Right lobe of liver (tissue), 6 donors: Measurements from ENCODE around the gene CREB5. TPM values are rescaled to one million over a fixed set of nuclear protein-coding genes. Genes with fewer than 3 reads are reported as not detected.

Source experiments
- ATAC-seq, 4 donors: fragments of 200-7000 bp; cut with Tn5 transposase; one replicate each; pipeline ENCODE4 v1.9.1; 2020; ENCODE audit warnings: mild to moderate bottlenecking in 4 of 4, moderate library complexity in 4 of 4
- DNase-seq, 3 donors: peaks; one replicate each; pipeline ENCODE4 v3.0.0-alpha.2; 2020
- H3K27ac ChIP-seq, 3 donors: fragments of 200-600 bp; one replicate each; pipeline ENCODE4 v1.8.0; 2022
- H3K27me3 ChIP-seq, 2 donors: fragments of 200-600 bp; one replicate each; pipeline ENCODE4 v1.8.0; 2022
- H3K36me3 ChIP-seq, 4 donors: fragments of 200-600 bp; sonication (generic) in 1 of 4; one replicate each; pipeline versions ENCODE4 v1.5.1 to v1.8.0; 2017 to 2022; ENCODE audit warnings: control low read depth in 1 of 4
- H3K4me1 ChIP-seq, 4 donors: fragments of 200-600 bp; sonication (generic) in 1 of 4; one replicate each; pipeline versions ENCODE4 v1.5.1 to v1.8.0; 2017 to 2022; ENCODE audit warnings: control low read depth in 1 of 4
- H3K4me3 ChIP-seq, 3 donors: fragments of 200-600 bp; one replicate each; pipeline ENCODE4 v1.8.0; 2022
- H3K9me3 ChIP-seq, 4 donors: fragments of 200-600 bp; sonication (generic) in 1 of 4; one replicate each; pipeline versions ENCODE4 v1.5.1 to v1.8.0; 2017 to 2022; ENCODE audit warnings: control low read depth in 1 of 4
- POLR2A ChIP-seq: fragments of 450-650 bp; IDR thresholded peaks from one replicate; pipeline ENCODE4 v1.6.1; 2017; ENCODE audit warnings: antibody characterized with exemption, mild to moderate bottlenecking
- WGBS: methylation state at CpG from one replicate; pipeline ENCODE4 v1.1.6; 2018; ENCODE audit warnings: low coverage, low lambda C conversion rate; ENCODE audit not compliant: insufficient coverage; ENCODE audit errors: missing lambda C conversion rate; 5-methylcytosine and 5-hydroxymethylcytosine counted together
- intact Hi-C, 2 donors: fragments of 100-400 bp; cut with DNase I; formaldehyde crosslinking; loops; one replicate each; pipeline versions ENCODE4 v1.11.2 to v1.14.1; 2022
- total RNA-seq, 6 experiments: library from RNA; depleted of rRNA in 2 of 6; stranded (reverse); fragments of >200 nt in 2 of 6; fragmentation: NEBNext Ultra II Directional in 3 of 6; extraction: Animal tissue kit (Norgen Biotek cat#: 25700) in 3 of 6; gene quantifications; one replicate each; pipeline versions ENCODE4 v1.1.0 to v1.2.4, GENCODE V29; 2016 to 2023
- TF ChIP-seq, protein P1 (sequence below), 4 donors: fragments of 200-600 bp in 3 of 4; fragments of 450-650 bp in 1 of 4; IDR thresholded peaks; one replicate each; pipeline versions ENCODE4 v1.5.1 to v1.8.0; 2016 to 2022; ENCODE audit warnings: antibody characterized with exemption in 4 of 4, mild to moderate bottlenecking in 2 of 4
- donor health status: DM: no; HTN: yes; CAD: no.
- donor health status: DM: no; HTN: no; CAD: no.
- donor health status: DM: no; HTN: no; CAD: no.
- donor health status: DM: no; HTN: yes; CAD: no.
- donor health status: DM: no; HTN: yes; CAD: no.

Gene CREB5
- total RNA-seq, 6 experiments from 2014 or later = 0.48 to 6.3 (median 1.4) TPM

DNA sequence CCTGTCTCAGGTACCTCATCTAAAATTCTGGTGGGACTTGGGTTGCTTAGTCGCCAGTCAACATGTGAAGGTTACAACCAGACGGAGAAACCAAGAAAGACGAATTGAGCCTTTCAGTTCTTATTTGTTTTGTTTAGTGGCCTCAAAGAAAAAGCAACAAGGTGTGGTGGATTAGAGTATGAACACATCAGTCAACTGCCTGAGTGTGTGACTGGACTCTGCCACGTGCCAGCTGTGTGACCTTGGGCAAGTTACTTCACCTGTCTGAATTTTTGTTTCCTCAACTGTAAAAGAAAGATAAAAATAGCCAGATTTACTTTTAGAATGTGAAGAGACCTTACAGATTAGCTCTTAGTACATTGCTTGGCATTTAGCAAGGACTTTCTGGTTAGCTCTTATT, 259.2 kb downstream of the CREB5 start:
- no peak for DNase-seq
- Histone ChIP-seq H3K4me1 (no peaks in the 10 kb centered on the region), H3K9me3 (no peaks in the 10 kb centered on the region), H3K4me3 (no peak overlapping the region), H3K27me3 (no peaks in the 10 kb centered on the region), H3K27ac (no peak overlapping the region), H3K36me3 (no peaks in the 10 kb centered on the region)
- WGBS = 67% methylated on average over 4 of the region's 4 CpGs
- no peak for ATAC-seq
- no peak for TF ChIP-seq POLR2A
- TF ChIP-seq, protein P1, sequence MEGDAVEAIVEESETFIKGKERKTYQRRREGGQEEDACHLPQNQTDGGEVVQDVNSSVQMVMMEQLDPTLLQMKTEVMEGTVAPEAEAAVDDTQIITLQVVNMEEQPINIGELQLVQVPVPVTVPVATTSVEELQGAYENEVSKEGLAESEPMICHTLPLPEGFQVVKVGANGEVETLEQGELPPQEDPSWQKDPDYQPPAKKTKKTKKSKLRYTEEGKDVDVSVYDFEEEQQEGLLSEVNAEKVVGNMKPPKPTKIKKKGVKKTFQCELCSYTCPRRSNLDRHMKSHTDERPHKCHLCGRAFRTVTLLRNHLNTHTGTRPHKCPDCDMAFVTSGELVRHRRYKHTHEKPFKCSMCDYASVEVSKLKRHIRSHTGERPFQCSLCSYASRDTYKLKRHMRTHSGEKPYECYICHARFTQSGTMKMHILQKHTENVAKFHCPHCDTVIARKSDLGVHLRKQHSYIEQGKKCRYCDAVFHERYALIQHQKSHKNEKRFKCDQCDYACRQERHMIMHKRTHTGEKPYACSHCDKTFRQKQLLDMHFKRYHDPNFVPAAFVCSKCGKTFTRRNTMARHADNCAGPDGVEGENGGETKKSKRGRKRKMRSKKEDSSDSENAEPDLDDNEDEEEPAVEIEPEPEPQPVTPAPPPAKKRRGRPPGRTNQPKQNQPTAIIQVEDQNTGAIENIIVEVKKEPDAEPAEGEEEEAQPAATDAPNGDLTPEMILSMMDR (IDR thresholded peaks at IDR 0.05) = no peak
- intact Hi-C loops = no loop called here

DNA sequence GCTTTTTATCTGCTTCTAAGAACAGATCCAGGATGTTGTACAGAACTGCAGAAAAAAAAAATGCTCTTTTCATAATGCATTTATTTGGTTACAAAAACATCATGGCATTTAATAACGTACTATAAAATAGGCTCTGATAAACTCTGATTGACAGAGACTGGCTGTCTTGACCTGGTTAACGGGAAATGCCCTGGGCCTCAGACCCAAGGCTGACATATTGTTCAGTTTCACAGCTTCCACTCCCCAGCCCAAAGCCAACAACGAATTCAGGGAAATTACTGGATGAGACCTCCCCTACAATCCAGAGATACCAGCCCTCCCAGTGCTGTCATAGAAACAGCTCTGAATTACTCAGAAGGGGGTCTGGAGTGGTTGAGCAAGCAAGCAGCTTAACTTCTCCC, 260.1 kb downstream of the CREB5 start:
- 42% methylated on average over 3 of the region's 3 CpGs for WGBS
- Histone ChIP-seq H3K4me1 (no peaks in the 10 kb centered on the region), H3K4me3 (no peak overlapping the region), H3K27ac (no peak overlapping the region), H3K27me3 (no peaks in the 10 kb centered on the region), H3K9me3 (no peaks in the 10 kb centered on the region), H3K36me3 (no peaks in the 10 kb centered on the region)
- intact Hi-C loops = no loop called here
- ATAC-seq (no peak), DNase-seq (no peak)
- TF ChIP-seq POLR2A = no peak
- TF ChIP-seq, protein P1 (IDR thresholded peaks at IDR 0.05) = no peak

DNA sequence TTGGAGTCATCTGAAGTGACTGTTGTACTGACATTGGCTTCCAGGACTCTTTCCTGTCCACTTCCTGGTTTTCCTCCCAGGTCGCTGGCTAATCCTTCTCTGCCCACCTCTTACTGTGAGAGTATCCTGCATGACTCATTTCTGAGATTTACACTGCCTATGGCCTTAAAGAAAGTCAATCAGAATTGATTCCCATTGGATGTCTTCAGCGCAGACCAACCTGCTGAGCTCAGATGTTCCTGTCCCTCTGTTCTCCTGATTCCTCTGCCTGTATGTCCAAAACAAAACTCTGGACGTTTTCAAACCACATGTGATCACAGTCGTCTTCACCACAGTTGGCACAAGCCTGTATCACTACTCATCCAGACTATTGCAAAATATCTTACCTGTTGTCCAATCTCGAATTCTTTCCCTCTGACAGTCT, 262.1 kb downstream of the CREB5 start:
- intact Hi-C loops = no loop called here
- ATAC-seq (peak in 3 of 4 donors; percentile 39 to 91 (median 41)), DNase-seq (no peak)
- Histone ChIP-seq H3K27ac (no peak overlapping the region), H3K36me3 (no peaks in the 10 kb centered on the region), H3K27me3 (no peaks in the 10 kb centered on the region), H3K4me1 (no peaks in the 10 kb centered on the region), H3K9me3 (no peaks in the 10 kb centered on the region), H3K4me3 (no peak overlapping the region)
- TF ChIP-seq, protein P1 (IDR thresholded peaks at IDR 0.05) = no peak
- TF ChIP-seq POLR2A = no peak
- 32% methylated on average over 5 of the region's 5 CpGs for WGBS

DNA sequence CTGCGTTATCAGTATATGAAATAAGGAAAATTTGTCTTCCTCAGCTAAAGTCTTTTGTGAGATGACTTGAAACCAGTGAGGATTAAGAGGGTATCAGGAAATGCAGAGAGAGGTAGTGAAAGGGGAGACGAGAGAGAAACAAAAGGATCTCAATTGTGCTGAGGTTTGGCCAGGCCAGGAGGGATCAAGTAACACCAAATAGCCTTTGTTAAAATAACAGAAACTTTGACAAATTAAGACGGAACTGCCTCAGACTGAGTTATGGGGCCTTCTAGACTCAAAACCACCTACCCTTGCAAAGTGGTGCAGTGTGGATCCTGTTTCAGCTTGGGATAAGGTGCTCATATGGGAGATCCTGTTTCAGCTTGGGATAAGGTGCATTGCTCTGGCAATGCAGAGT, 263.1 kb downstream of the CREB5 start:
- DNase-seq = no peak

More for the DNA sequence above, 263.1 kb downstream of the CREB5 start:
- 71% methylated on average over 3 of the region's 3 CpGs for WGBS
- Histone ChIP-seq H3K9me3 (no peaks in the 10 kb centered on the region), H3K4me1 (no peaks in the 10 kb centered on the region), H3K27ac (no peak overlapping the region), H3K36me3 (no peaks in the 10 kb centered on the region), H3K4me3 (no peak overlapping the region), H3K27me3 (no peaks in the 10 kb centered on the region)
- TF ChIP-seq POLR2A = no peak
- TF ChIP-seq, protein P1 (IDR thresholded peaks at IDR 0.05) = no peak
- intact Hi-C loops = no loop called here
- ATAC-seq = no peak
